GM23338 (cell line): ENCODE measurements around the gene DPH1.

Experiments used
- CREB1 ChIP-seq: fragments of 250-450 bp; sonication (Bioruptor Pico); IDR thresholded peaks from 2 replicates; pipeline ENCODE4 v1.5.0; 2020; ENCODE audit warnings: low read depth, mild to moderate bottlenecking, moderate library complexity
- EZH2 ChIP-seq: fragments of 200-600 bp; sonication (generic); IDR thresholded peaks from one replicate; pipeline ENCODE4 v1.8.0; 2017; ENCODE audit warnings: antibody characterized with exemption, mild to moderate bottlenecking, low read depth; ENCODE audit not compliant: unreplicated experiment
- EZH2phosphoT487 ChIP-seq: fragments of 200-600 bp; sonication (generic); IDR thresholded peaks from one replicate; pipeline ENCODE4 v1.8.1; 2018; ENCODE audit warnings: antibody characterized with exemption; ENCODE audit not compliant: unreplicated experiment
- JUNB ChIP-seq: IDR thresholded peaks from one replicate; pipeline ENCODE4 v1.6.1; 2016; ENCODE audit warnings: antibody characterized with exemption; ENCODE audit not compliant: unreplicated experiment
- NANOG ChIP-seq: IDR thresholded peaks from 2 replicates; pipeline ENCODE4 v1.6.1; 2016; ENCODE audit warnings: antibody characterized with exemption, borderline replicate concordance
- POLR2AphosphoS5 ChIP-seq: IDR thresholded peaks from 2 replicates; pipeline ENCODE4 v1.6.1; 2016; ENCODE audit warnings: antibody characterized with exemption, low read depth
- ZNF331 ChIP-seq: fragments of 250-450 bp; sonication (Bioruptor Pico); IDR thresholded peaks from 2 replicates; pipeline ENCODE4 v1.5.0; 2020; ENCODE audit warnings: low read depth, mild to moderate bottlenecking, moderate library complexity
- TF ChIP-seq, protein P1 (sequence below), 2 experiments: fragments of 200-600 bp in 1 of 2; sonication (generic) in 1 of 2; conservative IDR thresholded peaks; 2 replicates each; pipeline versions ENCODE4 v1.5.1 to v1.6.1; 2016 to 2017; ENCODE audit warnings: antibody characterized with exemption in 2 of 2, low read depth in 2 of 2, mild to moderate bottlenecking in 2 of 2, moderate library complexity in 1 of 2
- TF ChIP-seq, protein P2 (sequence below): IDR thresholded peaks from one replicate; pipeline ENCODE4 v1.6.1; 2018; ENCODE audit warnings: antibody characterized with exemption; ENCODE audit not compliant: unreplicated experiment
- TF ChIP-seq, protein P3 (sequence below): IDR thresholded peaks from 2 replicates; pipeline ENCODE4 v1.6.1; 2016; ENCODE audit warnings: antibody characterized with exemption
- TF ChIP-seq, protein P4 (sequence below): fragments of 250-450 bp; sonication (Bioruptor Pico); IDR thresholded peaks from 2 replicates; pipeline ENCODE4 v1.5.0; 2020; ENCODE audit warnings: mild to moderate bottlenecking, moderate library complexity

DNA sequence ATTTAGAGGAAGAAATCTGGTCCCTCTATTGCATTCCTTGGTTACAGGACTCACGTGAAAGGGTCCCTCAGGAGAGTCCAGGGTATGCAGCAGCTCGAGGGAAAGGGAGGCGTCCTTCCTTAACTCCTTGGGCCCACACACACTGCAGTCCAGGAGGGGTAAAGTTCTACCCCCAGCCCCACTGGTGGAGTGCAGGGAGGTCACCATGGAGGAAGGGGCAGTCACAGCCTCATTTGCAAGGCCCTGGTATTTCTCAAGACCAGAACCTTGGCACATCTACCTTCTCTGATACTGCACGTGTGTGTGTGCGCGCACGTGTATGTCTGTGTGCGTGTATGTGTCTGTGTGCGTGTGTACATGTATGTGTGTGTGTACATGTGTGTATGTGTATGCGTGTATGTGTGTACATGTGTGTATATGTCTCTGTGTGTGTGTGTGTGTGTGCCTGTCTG is 36.0 kb downstream of the DPH1 start:
- TF ChIP-seq, protein P1, sequence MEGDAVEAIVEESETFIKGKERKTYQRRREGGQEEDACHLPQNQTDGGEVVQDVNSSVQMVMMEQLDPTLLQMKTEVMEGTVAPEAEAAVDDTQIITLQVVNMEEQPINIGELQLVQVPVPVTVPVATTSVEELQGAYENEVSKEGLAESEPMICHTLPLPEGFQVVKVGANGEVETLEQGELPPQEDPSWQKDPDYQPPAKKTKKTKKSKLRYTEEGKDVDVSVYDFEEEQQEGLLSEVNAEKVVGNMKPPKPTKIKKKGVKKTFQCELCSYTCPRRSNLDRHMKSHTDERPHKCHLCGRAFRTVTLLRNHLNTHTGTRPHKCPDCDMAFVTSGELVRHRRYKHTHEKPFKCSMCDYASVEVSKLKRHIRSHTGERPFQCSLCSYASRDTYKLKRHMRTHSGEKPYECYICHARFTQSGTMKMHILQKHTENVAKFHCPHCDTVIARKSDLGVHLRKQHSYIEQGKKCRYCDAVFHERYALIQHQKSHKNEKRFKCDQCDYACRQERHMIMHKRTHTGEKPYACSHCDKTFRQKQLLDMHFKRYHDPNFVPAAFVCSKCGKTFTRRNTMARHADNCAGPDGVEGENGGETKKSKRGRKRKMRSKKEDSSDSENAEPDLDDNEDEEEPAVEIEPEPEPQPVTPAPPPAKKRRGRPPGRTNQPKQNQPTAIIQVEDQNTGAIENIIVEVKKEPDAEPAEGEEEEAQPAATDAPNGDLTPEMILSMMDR (conservative IDR thresholded peaks at IDR 0.05; ENCODE audit: low read depth in 2 of 2) = no peak
- TF ChIP-seq, protein P2, sequence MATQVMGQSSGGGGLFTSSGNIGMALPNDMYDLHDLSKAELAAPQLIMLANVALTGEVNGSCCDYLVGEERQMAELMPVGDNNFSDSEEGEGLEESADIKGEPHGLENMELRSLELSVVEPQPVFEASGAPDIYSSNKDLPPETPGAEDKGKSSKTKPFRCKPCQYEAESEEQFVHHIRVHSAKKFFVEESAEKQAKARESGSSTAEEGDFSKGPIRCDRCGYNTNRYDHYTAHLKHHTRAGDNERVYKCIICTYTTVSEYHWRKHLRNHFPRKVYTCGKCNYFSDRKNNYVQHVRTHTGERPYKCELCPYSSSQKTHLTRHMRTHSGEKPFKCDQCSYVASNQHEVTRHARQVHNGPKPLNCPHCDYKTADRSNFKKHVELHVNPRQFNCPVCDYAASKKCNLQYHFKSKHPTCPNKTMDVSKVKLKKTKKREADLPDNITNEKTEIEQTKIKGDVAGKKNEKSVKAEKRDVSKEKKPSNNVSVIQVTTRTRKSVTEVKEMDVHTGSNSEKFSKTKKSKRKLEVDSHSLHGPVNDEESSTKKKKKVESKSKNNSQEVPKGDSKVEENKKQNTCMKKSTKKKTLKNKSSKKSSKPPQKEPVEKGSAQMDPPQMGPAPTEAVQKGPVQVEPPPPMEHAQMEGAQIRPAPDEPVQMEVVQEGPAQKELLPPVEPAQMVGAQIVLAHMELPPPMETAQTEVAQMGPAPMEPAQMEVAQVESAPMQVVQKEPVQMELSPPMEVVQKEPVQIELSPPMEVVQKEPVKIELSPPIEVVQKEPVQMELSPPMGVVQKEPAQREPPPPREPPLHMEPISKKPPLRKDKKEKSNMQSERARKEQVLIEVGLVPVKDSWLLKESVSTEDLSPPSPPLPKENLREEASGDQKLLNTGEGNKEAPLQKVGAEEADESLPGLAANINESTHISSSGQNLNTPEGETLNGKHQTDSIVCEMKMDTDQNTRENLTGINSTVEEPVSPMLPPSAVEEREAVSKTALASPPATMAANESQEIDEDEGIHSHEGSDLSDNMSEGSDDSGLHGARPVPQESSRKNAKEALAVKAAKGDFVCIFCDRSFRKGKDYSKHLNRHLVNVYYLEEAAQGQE = no peak
- no peak for TF ChIP-seq EZH2
- no peak for TF ChIP-seq POLR2AphosphoS5
- TF ChIP-seq NANOG = no peak
- no peak for TF ChIP-seq EZH2phosphoT487
- TF ChIP-seq JUNB = no peak
- TF ChIP-seq, protein P3, sequence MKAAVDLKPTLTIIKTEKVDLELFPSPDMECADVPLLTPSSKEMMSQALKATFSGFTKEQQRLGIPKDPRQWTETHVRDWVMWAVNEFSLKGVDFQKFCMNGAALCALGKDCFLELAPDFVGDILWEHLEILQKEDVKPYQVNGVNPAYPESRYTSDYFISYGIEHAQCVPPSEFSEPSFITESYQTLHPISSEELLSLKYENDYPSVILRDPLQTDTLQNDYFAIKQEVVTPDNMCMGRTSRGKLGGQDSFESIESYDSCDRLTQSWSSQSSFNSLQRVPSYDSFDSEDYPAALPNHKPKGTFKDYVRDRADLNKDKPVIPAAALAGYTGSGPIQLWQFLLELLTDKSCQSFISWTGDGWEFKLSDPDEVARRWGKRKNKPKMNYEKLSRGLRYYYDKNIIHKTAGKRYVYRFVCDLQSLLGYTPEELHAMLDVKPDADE = no peak
- TF ChIP-seq, protein P4, sequence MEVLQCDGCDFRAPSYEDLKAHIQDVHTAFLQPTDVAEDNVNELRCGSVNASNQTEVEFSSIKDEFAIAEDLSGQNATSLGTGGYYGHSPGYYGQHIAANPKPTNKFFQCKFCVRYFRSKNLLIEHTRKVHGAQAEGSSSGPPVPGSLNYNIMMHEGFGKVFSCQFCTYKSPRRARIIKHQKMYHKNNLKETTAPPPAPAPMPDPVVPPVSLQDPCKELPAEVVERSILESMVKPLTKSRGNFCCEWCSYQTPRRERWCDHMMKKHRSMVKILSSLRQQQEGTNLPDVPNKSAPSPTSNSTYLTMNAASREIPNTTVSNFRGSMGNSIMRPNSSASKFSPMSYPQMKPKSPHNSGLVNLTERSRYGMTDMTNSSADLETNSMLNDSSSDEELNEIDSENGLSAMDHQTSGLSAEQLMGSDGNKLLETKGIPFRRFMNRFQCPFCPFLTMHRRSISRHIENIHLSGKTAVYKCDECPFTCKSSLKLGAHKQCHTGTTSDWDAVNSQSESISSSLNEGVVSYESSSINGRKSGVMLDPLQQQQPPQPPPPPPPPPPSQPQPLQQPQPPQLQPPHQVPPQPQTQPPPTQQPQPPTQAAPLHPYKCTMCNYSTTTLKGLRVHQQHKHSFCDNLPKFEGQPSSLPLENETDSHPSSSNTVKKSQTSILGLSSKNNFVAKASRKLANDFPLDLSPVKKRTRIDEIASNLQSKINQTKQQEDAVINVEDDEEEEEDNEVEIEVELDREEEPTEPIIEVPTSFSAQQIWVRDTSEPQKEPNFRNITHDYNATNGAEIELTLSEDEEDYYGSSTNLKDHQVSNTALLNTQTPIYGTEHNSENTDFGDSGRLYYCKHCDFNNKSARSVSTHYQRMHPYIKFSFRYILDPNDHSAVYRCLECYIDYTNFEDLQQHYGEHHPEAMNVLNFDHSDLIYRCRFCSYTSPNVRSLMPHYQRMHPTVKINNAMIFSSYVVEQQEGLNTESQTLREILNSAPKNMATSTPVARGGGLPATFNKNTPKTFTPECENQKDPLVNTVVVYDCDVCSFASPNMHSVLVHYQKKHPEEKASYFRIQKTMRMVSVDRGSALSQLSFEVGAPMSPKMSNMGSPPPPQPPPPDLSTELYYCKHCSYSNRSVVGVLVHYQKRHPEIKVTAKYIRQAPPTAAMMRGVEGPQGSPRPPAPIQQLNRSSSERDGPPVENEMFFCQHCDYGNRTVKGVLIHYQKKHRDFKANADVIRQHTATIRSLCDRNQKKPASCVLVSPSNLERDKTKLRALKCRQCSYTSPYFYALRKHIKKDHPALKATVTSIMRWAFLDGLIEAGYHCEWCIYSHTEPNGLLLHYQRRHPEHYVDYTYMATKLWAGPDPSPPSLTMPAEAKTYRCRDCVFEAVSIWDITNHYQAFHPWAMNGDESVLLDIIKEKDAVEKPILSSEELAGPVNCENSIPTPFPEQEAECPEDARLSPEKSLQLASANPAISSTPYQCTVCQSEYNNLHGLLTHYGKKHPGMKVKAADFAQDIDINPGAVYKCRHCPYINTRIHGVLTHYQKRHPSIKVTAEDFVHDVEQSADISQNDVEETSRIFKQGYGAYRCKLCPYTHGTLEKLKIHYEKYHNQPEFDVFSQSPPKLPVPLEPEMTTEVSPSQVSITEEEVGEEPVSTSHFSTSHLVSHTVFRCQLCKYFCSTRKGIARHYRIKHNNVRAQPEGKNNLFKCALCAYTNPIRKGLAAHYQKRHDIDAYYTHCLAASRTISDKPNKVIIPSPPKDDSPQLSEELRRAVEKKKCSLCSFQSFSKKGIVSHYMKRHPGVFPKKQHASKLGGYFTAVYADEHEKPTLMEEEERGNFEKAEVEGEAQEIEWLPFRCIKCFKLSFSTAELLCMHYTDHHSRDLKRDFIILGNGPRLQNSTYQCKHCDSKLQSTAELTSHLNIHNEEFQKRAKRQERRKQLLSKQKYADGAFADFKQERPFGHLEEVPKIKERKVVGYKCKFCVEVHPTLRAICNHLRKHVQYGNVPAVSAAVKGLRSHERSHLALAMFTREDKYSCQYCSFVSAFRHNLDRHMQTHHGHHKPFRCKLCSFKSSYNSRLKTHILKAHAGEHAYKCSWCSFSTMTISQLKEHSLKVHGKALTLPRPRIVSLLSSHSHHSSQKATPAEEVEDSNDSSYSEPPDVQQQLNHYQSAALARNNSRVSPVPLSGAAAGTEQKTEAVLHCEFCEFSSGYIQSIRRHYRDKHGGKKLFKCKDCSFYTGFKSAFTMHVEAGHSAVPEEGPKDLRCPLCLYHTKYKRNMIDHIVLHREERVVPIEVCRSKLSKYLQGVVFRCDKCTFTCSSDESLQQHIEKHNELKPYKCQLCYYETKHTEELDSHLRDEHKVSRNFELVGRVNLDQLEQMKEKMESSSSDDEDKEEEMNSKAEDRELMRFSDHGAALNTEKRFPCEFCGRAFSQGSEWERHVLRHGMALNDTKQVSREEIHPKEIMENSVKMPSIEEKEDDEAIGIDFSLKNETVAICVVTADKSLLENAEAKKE = no peak
- no peak for TF ChIP-seq CREB1 (CRISPR knock-in tag)
- TF ChIP-seq ZNF331 (CRISPR knock-in tag) = no peak
